SHP77 (cell line): ENCODE results near the gene TULP4.
"Not testable (repeated sequence)": the region's sequence is repeated elsewhere in the genome, so short reads cannot be mapped to it uniquely, and the experiment has no call there.

Experiments used
- DNase-seq, 2 experiments: peaks; one replicate each; lab custom pipeline; 2025; lab: John Stamatoyannopoulos, UW

Gene TULP4

DNA sequence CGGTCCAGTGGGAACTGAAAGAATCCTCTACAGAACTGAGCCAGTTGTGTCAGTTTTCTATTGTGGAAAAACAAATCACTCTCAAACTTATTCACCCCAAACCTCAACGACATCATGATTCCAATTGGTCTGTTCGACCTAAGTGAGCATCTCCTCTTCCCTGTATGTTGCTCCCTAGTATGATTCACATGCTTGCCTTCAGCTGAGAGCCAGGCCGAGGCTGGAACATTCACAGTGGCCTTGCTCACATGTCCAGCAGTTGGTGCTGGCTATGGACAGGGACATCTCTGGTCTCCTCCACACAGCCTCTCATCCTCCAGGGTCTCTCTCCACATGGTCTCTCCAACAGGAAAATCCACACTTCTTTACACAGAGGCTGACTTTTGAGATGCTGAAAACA lies 219.3 kb downstream of the TULP4 start:
- DNase-seq: no peak

DNA sequence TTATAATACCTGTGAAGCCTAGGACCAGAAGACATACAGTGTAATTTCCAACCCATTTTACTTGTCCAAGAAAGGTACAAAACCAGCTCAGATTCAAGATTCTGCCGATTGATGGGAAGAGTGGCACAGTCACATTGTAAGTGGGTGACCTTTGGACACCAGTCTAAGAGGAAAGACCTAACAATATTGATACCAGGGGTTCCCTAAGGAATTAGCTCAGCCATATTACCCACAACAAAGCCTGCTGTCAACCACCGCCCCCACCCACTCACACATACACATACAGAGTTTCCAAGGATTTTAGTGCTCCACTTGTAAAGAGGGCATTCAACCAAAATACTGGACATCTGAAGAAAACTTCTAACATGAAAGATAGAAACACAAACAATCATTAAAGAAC lies 219.7 kb downstream of the TULP4 start:
- DNase-seq: no peak

GRCh38 chr6:158536084-158536890 lies 224.0 kb downstream of the TULP4 start:
- peak; percentile 78 to 81 for DNase-seq

DNA sequence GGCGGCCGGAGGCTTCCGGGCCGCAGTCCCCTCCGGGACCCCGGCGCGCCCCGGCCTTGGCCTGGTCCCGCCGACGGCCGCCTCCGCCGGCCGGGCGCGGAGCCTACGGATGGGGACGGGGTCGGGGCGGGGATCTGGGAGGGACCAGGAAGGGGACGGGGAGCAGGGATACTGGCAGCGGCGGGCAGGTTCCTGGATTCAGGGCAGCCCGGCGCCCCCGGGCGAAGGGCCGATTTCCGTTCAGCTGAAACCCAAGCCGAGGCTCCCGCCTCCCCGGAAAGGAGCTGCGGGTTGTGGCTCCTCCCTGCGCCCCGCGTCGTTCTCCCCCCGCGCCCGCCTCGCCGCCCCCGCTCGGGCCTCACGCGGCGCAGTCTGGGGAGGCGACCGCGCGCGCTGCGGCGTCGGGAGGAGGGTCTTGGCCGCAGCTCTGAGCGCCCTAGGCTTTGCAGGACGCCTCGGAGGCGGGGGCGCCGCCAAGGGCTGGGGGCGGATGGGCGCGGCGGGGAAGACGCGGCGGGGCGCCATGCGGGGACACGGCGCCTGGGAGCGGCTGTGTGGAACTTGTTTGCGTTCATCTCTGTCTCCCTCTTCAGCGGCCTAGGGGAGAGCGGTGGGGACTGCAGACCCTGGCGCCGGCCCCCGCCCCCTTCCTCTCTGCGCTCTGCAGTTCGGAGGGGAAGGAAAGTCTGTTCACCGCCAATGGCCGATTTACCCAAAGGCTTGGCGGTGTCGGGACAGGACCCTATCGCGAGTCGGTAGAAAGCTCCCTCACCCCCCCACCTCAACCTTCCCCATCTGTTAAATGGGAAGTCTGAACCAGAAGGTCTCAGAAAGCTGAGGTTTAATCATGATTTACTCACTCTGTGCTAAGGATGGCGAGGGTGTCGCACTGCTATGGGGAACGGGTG lies 224.9 kb downstream of the TULP4 start:
- peak; percentile 81 to 84 for DNase-seq

GRCh38 chr6:158538741-158539140 lies 226.5 kb downstream of the TULP4 start:
- DNase-seq: no peak

DNA sequence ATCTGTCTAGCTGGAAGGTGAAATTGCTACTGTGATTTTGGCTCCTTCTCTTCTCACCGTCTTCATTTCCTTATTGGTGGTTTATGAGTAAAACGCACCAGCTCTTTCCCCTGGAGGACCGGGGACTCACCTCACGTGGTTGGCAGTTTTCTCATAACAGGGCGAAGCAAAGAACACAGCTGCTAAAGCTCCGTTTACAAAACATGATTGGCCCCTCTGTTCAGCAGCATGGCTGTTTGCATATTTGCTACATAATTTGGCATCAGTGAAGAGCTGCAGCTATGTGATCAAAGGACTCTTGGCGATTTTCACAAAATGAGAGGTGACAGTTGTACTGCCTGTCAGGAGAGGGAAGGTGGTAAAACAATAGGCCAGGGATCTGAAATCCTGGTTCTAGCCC lies 227.1 kb downstream of the TULP4 start:
- no peak for DNase-seq

GRCh38 chr6:158539881-158540280 lies 227.6 kb downstream of the TULP4 start:
- DNase-seq: no peak

DNA sequence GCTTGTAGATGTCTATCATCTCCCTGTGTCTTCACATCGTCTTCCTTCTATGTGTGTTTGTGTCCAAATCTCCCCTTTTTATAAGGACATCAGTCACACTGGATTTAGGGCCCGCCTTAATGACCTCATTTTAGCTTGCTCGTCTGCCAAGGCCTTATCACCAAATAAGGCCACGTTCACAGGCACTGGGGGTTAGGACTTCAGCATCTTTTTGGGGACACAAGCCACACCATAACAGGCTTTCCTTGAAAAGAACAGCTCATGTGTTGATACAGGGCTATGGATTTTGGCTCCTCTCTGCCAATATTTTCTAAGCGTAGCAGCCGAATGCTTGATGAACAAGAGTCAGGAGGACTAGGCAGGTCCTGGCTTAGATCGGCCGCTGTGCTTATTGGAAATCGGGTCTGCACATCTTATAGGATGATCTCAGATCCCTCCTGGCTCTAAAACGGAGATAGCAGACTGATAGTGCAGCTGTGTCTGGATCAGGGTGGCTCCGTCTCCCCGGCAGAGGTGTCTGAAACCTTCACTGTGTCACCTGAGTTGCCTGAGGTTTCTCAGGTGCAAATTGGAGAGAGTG lies 231.4 kb downstream of the TULP4 start:
- no peak for DNase-seq

DNA sequence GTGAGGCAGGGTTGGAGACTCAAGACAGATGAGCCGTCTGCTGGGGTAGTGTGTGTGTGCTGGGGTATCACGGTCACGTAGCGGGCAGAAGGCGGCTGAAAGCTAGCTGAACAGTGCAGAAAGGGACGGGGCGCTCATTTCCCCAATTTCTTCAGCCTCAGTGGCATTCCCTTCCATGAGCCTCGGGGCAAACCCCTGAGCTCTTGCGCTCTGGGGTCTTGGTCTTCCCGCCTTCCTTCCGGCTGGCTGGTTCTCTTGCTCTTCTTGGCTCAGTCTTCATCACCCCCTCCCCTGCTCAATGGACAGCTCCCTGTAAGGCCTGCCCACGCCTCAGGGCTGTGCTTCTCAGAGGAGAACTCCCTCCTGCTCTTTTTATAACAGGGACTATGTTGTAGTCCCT lies 232.2 kb downstream of the TULP4 start:
- DNase-seq: no peak

DNA sequence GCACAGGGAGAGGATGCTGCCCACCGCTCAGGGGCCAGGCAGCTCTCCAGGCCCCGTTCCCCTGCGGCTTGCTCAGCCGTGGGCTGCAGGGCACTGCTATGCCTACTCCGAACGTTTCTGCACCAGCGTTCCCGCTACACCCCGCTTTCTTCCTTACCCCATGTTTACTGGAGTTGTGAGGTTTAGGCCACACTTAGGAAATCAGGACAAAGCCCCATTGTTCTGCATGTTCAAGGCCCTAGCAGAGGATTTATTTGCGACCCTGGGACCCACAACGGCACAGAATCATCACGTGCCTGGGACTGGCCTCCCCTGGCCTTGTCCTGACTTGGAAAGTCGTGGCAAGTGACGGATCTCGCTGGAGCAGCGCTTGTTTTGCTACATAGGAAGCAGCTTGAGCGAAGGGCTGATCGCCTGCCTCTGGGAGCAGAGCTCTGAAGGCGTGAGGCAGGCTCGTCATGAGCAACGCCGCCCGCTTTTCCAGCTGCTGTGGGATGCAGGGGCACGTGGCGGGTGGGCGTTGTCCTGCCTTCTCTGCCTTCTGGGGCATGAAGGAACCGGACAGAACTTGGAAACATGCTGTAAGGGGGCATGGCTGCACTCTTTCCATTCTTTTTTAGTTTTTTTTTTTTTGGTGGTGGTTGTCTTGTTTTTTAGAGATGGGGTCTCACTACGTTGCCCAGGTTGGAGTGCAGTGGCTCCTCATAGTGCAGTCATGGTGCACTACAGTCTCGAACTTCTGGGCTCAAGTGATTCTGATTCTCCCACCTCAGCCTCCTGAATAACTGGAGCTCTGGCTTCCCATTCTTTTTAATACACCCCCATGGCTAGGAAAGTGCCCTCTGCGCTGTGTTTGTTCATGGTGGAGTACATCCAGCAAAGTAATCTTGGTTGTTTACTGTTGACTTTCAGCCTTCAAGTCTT lies 233.0 kb downstream of the TULP4 start:
- no peak for DNase-seq

DNA sequence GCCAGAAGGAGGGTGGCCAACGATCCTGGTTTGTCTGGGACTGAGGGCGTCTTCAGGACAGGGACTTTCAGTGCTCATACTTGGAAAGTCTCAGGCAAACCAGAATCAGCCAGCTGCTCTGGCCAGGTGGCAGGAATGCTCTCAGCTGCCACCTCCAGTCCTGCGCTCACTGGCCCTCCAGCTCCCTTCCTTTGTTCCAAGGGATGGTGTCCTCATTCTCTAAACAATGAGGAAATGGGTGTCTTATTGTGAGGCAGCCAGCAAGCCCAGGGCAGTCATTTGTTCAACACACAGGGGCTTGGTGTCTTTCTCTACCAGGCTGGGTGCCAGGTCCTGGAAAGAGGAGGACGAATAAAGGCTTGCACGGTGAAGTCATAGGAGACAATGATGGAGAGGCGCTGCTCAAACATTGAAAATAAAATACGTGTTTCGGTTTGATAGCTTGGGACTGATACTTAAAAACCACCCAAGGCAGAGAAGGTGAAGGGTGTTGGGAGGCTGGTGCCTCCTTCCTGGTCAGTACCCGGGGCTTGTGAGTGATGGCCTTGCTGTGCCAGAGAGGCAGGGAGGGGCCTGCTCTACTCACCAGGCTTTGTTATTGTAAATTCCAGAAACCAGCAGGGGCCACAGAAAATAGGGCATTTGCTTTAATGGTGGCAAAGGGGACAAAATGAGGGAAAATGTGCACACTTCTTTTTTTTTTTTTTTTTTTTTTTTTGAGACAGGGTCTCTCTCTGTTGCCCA lies 236.3 kb downstream of the TULP4 start:
- DNase-seq: peak; percentile 98

- no peak for DNase-seq
Observed at GRCh38 chr6:158552055-158552795, 240.0 kb downstream of the TULP4 start.

- DNase-seq: no peak
Observed at GRCh38 chr6:158552796-158553138, 240.5 kb downstream of the TULP4 start.

GRCh38 chr6:158554611-158555361 lies 242.5 kb downstream of the TULP4 start:
- no peak for DNase-seq

DNA sequence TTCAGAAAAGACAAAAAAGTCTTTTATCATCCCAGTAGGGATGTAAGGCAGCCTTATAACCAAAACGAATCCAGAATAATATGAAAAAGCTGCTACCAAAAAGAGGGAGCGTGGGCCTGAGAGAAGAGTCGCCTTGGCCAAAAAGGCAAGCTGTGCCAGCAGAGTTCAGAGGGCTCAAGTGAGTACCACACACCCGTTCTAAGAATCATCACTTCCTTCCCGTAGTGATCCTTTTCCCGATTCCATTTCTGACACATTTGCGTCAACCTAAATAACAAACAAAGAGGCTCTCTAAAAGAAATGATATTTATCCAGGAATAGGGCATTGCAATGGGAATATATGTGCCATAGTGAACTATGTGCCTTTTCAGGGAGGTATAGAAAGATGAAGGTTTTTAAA lies 243.8 kb downstream of the TULP4 start:
- DNase-seq: no peak

DNA sequence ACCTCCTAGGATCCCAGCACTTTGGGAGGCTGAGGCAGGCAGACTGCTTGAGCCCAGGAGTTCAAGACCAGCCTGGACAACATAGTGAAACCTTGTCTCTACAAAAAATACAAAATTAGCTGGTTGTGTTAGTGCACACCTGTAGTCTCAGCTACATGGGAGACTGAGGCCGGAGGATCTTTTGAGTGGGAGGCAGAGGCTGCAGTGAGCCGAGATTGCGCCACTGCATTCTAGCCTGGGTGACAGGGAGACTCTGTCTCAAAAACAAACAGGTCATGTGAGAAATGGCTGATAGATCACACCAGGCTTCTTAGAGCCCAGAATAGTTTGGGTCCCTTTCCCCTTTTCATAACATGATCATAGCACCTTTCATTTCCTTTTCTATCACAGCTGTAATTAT lies 244.8 kb downstream of the TULP4 start:
- DNase-seq: not testable (repeated sequence)

- no peak for DNase-seq
Observed at GRCh38 chr6:158557927-158558326, 245.7 kb downstream of the TULP4 start.

DNA sequence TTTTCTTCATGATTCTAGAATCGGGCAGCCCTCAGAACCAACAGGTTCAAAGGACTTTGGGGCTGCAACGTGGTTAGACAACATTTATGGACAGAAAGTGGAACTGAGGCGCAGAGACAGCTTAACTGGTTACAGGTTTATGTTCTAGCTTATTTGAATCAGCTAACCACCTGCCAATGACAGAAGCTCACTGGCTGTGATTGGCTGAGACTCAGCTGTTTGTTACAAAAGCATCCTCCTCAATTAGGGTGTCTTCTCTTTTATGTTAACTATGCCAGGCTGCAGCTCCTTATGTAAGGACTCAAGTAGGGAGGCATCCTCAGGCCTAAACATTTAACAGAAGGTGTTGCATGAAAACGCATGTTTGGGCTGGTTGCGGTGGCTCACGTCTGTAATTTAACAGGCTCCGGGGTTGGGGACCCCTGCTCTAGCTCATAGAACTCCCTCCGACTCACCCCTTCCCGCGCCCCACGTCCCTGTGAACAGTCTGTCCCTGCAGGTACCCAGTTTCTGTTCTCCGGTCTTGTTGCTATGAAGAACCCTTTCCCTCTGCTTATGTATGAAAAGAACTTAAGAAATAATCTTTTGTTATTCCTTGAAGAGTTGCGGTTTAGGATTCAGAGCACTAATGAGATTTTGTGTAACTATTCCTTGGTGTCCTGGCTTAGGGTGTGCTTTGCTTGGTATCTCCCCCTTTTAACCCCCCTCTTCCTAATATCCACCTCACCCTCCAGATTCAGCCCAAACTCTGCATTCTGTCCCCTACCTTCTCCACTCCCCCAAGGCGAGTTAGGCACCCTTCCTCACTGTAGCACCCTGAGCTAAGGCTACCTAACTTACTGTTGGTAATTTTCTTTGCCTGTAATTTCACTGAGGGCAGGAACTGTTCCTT lies 246.4 kb downstream of the TULP4 start:
- DNase-seq: no peak
